ENCODE data around the gene TESK1.
A peak's percentile ranks its signal among the peaks of the same experiment; 100 is the strongest.
"Not testable (repeated sequence)": the region's sequence is repeated elsewhere in the genome, so short reads cannot be mapped to it uniquely, and the experiment has no call there.

Gene TESK1

DNA sequence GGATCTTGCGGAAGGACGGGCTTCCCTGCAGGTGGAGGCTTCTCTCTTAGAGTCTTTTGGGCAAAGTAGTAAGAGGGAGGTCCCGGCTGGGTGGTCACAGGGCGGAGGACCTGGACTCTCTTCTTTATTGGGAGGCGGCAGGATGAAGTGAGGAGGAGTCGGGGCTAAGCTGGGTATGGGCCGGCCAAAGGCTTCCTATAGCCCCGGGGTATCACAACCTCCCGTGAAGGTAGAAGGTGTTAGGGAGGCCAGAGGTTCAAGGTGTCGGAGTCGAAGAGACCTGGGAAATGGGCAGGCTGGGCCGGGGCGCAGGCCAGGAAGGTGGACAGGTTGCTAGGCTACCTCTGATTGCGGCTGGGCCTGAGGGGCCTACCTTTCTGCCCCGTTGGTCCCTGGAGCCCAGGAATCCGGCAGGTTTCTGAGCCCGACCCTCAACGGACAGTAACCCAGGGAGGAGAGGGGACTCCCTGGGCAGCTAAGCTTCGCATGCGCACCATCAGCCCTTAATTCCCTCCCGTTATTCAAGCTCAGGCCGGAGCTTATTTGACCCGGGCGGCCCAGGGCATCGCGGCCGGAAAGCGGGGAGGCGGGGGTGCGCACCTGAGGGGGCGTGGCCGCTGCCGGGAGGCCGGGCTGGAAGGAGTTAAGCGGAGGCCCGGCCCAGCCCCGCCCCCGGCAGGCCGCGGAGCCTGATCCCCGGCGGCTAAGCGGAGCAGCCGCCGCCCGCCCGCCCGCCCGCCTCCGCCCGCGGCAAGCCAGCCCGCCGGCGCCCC is at the start of gene TESK1:
Gene TESK1 (plus strand): TSS at position 685 of the 773 bp plus-strand sequence. CDS start 358 bp downstream, outside the sequence.
- DNase-seq (ENCODE audit: low read depth): peak; percentile 71

DNA sequence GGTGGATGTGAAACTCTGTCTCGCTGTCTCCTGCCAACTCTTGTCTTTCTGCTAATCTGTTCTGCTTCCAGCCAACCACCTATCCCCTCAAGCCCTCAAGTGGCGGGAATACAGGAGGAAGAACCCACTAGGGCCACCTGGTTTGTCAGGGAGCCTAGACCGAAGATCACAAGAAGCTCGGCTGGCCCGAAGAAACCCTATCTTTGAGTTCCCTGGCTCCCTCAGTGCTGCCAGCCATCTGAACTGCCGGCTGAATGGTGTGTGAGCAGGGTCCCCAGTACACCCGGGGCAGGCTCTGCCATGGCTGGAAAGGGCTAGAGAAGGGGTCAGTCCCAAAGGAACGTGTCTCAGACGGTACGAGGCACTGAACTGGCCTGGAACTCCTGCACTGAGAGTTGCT is 49.2 kb upstream of the TESK1 start:
- no peak for DNase-seq (ENCODE audit: low read depth)

DNA sequence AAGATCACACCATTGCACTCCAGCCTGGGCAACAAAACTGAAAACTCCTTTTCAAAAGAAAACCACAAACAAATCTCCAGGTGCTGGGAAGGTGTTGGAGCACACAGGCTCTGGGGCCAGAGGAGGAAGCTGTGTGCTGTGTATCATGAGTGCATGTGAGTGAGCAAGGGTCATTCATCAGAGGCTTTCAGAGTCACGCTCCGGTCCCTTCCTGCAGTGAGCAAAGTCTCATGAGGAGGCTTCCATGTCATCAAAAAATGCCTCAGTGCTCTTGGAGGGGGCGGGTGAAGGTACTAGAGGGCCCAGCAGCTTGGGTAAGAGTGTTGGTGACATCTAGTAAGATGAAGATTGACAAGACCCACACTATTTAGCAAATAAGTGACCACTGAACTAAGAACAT is 48.3 kb upstream of the TESK1 start:
- no peak for DNase-seq (ENCODE audit: low read depth)

DNA sequence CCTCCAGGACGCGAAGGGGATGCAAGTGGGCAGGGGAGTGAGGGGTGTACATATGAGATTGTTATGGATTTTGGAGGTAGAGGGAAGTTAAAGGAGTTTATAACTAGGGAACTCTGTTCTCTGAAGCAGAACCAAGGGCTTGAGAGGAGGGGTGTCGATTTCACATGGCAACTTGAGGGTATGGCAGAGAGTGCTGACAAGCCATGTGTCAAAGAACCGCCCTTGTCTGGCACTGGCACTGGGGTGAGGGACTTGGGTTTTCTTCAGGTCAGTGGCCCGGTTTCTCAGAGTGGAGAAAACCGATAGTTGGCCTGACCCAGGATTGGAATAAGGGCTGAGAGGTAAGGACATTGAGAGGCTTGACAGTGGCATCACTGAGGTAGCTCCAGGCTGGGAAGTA is 47.7 kb upstream of the TESK1 start:
- no peak for DNase-seq (ENCODE audit: low read depth)

DNA sequence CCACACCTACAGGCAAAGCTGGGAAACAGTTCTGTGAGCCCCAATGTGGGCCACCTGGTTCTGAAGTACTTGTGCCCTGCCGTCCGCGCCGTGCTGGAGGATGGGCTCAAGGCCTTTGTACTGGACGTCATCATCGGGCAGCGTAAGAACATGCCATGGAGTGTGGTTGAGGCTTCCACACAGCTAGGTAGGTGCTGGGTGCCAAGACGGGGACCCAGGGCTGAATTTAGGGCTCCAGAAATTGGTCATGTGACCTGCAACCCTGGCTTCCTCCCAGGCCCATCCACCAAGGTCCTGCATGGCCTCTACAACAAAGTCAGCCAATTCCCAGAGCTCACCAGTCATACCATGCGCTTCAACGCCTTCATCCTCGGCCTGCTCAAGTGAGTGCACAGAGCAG is 46.9 kb upstream of the TESK1 start:
- no peak for DNase-seq (ENCODE audit: low read depth)

- DNase-seq (ENCODE audit: low read depth): no peak
These were observed 45.1 kb upstream of the TESK1 start for GRCh38 chr9:35559792-35560530.

GRCh38 chr9:35560625-35561337 is 44.3 kb upstream of the TESK1 start:
- DNase-seq (ENCODE audit: low read depth): no peak

GRCh38 chr9:35561468-35562261 is 43.4 kb upstream of the TESK1 start:
- no peak for DNase-seq (ENCODE audit: low read depth)

- no peak for DNase-seq (ENCODE audit: low read depth)
These were observed 41.9 kb upstream of the TESK1 start for GRCh38 chr9:35562895-35563780.

GRCh38 chr9:35563791-35564197 is 41.3 kb upstream of the TESK1 start:
- DNase-seq (ENCODE audit: low read depth): no peak

DNA sequence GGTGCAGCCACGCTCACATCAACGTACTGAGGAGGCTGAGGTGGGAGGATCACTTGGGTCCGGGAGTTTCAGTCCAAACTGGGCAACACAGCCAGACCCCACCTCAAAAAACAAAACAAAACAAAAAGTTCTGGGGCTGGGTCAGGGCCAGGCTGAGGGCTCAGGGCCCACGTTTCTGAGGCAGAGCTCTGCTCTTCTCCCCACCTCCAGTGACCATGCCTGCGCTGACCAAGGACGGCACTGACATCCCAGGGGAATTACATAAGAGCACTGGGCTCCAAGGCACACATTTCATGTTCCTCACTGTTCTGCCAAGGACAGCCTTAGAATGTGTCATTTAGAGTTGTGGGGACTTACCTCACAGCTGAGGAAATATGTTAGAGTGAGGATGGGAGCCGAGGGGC is 40.4 kb upstream of the TESK1 start:
- no peak for DNase-seq (ENCODE audit: low read depth)

DNA sequence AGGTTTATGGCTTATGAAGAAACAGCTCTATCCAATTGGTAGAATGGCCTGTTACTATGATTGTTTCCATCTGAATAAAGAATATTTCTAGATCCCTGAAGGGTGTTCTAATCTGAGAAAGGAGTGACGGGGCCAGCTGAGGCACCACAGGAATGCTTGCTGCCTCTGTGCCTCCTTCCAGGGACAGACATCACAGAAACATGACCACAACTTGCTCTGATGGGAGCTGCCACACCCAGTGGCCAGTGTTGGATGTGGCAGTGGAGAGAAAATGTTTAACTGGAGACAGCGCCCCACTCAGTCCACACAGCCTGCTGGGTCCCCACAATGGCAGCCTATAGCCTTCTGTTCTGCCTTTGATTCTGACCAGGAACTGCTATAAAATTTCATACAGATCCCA is 38.6 kb upstream of the TESK1 start:
- no peak for DNase-seq (ENCODE audit: low read depth)

DNA sequence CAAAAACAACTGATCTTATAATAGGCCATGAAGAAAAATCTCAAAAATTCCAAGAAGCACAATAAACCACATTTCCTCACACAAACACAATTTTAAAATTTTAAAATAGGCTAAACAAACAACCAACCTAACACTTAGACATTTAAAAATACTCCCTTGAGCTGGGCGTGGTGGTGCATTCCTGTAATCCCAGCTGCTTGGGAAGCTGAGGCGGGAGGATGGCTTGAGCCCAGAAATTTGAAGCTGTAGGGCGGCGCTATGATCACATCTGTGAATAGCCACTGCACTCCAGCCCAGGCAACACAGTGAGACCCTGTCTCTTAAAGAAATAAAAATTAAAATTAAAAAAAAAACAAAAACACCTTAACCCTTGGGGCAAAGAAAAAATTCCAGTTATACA is 36.9 kb upstream of the TESK1 start:
- no peak for DNase-seq (ENCODE audit: low read depth)

- DNase-seq (ENCODE audit: low read depth): no peak
These were observed 35.9 kb upstream of the TESK1 start for GRCh38 chr9:35569206-35569605.

DNA sequence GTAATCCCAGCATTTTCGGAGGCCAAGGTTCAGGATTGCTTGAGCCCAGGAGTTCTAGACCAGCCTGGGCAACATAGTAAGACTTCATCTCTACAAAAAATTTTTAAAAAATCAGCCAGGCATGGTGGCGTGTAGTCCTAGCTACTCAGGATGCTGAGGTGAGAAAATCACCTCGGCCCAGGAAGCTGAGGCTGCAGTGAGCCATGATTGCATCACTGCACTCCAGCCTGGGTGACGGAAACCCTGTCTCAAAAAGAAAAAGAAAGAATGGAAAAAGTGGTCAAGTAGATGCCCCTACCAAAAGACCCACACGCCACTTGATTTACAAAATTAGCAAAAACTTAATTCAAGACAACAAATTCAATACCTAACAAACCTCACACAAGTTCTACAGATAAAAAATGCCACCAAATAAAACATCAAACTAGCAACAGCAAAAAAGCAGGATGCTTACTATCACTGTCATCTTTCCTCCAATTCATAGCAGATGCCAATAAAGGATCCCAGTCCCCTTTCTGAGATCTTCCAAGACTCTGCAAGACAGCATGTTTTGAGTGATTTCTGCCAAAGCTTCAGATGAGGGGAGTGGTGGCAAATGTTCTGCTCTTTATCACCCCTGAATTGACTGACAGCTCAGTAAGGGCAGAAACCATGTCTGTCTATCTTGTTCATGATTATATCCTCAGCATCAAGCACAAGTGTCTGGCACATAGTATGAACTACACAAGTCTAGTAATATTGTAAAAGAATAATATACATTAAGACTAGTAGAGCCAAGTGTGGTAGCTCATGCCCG is 34.2 kb upstream of the TESK1 start:
- DNase-seq (ENCODE audit: low read depth): no peak

DNA sequence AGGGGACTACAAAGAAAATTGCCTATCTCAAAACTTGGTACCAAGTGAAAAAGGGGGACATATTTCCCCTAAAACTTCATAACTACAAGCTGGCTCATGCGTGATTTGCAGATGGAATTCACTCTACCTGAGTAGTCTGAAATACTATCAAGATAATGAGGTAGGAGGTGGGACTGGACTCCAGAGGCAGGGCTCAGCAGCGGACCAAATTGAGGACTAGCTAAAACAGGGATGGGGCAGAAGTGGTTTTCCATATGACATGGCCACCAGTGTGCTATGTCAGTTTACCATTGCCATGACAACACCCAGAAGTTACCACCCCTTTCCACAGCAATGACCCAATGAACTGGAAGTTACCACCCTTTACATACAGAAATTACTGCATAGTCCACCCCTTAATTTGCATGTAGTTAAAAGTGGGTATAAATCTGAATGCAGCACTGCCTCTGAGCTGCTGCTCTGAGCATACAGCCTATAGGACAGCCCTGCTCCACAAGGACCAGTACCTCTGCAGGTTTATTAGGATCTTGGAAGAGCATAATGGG is 30.4 kb upstream of the TESK1 start:
- no peak for DNase-seq (ENCODE audit: low read depth)

GRCh38 chr9:35575478-35575877 is 29.6 kb upstream of the TESK1 start:
- no peak for DNase-seq (ENCODE audit: low read depth)

DNA sequence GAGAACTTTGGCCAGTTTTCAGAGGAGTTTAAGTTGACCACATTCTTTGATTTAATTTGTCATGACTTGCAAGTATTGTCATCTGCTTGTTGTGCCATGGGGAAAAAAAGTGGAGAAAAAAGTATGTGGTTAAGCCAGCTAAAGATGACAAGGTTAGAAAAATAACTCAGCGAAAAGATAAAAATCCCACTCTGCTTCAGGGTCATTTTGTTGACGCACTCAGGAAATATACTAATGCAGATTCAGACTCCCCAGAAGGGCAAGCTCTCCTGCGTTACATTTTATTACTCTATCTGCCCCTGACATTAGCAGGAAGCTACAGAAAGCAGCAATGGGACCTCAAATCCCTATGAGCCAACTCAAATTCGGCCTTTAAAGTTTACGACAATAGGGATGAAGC is 27.6 kb upstream of the TESK1 start:
- no peak for DNase-seq (ENCODE audit: low read depth)

DNA sequence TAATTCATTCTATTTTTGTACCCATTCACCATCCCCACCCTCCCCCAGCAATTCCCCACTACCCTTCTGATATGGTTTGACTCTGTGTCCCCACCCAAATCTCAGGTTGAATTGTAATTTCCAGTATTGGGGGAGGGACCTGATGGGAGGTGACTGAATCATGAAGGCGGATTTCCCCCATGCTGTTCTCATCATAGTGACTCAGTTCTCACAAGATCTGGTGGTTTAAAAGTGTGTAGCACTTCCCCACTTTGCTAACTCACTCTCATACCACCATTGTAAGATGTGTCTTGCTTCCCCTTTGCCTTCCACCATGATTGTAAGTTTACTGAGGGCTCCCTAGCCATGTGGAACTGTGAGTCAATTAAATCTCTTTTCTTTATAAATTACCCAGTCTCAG is 25.9 kb upstream of the TESK1 start:
- no peak for DNase-seq (ENCODE audit: low read depth)

DNA sequence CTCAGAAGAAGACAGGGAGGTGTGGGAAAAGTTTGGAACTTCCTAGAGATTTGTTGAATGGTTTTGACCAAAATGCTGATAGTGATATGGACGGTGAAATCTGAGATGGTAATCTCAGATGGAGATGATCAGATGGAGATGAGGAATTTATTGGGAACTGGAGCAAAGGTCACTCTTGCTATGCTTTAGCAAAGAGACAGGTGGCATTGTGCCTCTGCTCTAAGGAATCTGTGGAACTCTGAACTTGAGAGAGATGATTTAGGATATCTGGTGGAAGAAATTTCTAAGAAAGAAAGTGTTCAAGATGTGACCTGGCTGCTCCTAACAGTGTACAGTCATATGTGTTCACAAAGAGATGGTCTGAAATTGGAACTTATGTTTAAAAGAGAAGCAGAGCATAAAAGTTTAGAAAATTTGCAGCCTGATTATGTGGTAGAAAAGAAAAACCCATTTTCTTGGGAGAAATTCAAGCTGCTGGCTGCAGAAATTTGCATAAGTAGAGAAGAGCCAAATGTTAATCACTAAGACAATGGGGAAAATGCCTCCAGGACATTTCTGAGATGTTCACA is 25.3 kb upstream of the TESK1 start:
- DNase-seq (ENCODE audit: low read depth): not testable (repeated sequence)
